HG02973 (cell line): Measurements from ENCODE around the gene ZNF624.

Source experiments
- ATAC-seq: cut with Tn5 transposase; IDR thresholded peaks from one replicate; pipeline ENCODE4 v1.9.1; 2021; ENCODE audit warnings: moderate library complexity; ENCODE audit not compliant: unreplicated experiment

ZNF624 gene

GRCh38 chr17:16599537-16599936 lies 54.1 kb downstream of the ZNF624 start:
- no peak for ATAC-seq

- ATAC-seq, result no peak
Observed at GRCh38 chr17:16593356-16594102, 60.1 kb downstream of the ZNF624 start.

- peak; percentile 69 for ATAC-seq
Observed at GRCh38 chr17:16589097-16589969, 64.3 kb downstream of the ZNF624 start.

DNA sequence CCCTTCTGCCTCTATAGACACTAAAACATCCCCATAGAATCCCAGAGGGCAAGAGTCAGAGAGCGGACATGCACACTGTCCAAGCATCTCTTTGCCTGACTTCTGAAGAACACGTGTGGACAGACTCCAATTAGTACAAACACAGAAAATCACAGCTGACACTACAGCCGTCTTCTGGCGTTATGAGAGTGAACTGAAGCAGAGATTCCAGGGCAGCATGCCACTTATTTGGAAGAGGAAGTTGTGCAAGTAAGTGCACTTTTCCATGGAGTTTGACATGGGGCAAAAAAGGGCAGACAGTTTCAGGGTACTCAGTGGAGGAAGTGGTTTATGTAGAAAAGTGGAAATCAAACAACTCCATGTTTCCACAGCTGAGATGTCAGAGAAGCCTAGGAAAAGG lies 67.9 kb downstream of the ZNF624 start:
- no peak for ATAC-seq

DNA sequence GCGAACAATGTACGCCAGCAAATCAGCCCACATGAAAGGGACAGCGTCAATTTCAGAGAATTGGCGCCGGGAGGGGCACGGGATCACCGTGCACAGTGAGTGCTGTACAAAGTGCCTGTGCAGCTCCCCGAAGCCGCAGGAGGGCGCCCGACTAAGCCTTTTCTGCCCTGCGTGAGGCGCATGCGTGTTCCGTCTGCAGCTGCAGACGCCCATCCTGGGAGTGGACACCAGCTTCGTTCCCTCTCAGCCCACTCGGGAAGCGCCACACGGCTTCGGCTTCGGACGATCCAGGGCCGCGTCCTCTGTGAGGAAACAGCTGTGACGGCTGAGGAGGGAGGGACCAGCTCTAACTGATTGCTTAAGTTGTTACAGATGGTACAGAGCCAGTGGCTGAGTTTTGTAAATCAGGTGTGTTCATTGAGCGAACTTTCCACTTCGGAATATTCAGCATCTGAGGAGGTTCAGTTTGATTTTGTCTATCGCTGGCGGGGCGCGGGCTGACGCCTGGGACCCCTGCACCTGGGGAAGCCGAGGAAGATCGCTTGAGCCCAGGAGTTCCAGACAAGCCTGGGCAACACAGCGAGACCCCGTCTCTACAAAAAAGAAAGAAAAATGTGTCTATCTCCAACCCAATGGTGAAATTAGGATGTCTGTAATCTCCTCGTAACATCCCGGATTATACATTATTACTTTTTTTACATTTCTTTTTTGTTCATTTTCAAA lies 69.2 kb downstream of the ZNF624 start:
- peak; percentile 73 for ATAC-seq

DNA sequence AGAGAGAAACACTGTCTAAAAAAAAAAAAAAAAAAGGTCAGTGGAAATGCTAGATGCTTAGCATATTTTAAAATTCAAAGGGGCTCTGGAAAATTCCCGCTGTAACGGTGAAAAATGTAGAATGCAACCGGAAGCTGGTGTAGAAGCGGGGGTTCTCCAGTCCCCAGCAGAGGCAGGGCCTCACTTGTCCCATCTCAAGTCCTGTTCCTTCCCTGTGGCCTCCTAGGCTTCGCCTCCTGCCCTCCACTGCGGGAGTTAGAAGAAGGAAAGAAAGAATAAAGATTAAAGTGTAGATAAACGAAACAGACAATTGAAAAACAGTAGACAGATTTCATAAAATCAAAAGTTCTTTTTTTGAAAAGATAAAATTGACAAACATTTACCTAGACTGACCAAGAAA lies 69.9 kb downstream of the ZNF624 start:
- no peak for ATAC-seq

DNA sequence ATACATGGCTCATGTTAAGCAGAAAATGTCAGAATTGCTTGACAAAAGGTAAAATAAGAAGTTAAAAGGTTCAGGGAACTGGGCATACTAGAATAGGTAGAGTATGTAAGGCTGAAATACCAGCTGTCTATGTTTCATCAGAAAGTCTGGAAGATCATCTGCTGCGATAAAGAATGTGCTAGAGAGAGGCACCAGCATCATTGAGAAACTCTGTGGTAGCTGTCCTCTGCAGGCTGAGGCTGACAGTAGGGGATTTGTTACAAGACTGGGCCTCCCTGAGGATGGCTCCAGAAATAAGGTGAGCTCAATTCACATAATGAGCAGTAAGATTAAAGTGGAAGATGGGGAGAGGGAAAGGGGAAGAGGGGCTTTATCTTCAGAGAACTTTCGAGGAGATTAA lies 80.2 kb downstream of the ZNF624 start:
- no peak for ATAC-seq
